HG02840 (cell line): ENCODE data around the gene RFPL1.
"Not testable (repeated sequence)": the region's sequence is repeated elsewhere in the genome, so short reads cannot be mapped to it uniquely, and the experiment has no call there.

Source experiments
- ATAC-seq: cut with Tn5 transposase; IDR thresholded peaks from one replicate; pipeline ENCODE4 v1.9.1; 2021; ENCODE audit warnings: mild to moderate bottlenecking, moderate library complexity, moderate number of reproducible peaks; ENCODE audit not compliant: unreplicated experiment, low FRiP score

Gene RFPL1

GRCh38 chr22:29476116-29476515 lies 37.7 kb downstream of the RFPL1 start:
- no peak for ATAC-seq

GRCh38 chr22:29477723-29478318 lies 39.4 kb downstream of the RFPL1 start:
- ATAC-seq = no peak

- ATAC-seq = no peak
These were observed 40.2 kb downstream of the RFPL1 start for GRCh38 chr22:29478326-29479276.

- no peak for ATAC-seq
These were observed 41.3 kb downstream of the RFPL1 start, which contains the start of gene NEFH for GRCh38 chr22:29479417-29480261. Gene NEFH, plus strand, starts transcription at chr22:29480218. Its CDS starts 45 bp downstream, at chr22:29480263.

GRCh38 chr22:29480262-29480511 lies 41.8 kb downstream of the RFPL1 start:
- no peak for ATAC-seq

DNA sequence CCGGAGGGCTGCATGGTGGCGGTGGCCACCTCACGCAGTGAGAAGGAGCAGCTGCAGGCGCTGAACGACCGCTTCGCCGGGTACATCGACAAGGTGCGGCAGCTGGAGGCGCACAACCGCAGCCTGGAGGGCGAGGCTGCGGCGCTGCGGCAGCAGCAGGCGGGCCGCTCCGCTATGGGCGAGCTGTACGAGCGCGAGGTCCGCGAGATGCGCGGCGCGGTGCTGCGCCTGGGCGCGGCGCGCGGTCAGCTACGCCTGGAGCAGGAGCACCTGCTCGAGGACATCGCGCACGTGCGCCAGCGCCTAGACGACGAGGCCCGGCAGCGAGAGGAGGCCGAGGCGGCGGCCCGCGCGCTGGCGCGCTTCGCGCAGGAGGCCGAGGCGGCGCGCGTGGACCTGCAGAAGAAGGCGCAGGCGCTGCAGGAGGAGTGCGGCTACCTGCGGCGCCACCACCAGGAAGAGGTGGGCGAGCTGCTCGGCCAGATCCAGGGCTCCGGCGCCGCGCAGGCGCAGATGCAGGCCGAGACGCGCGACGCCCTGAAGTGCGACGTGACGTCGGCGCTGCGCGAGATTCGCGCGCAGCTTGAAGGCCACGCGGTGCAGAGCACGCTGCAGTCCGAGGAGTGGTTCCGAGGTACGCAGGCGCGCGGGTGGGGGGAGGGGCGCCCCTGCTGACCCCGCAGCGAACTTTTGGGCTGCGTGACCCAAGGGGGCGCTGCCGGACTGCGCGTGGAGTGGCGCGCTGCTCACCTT lies 42.3 kb downstream of the RFPL1 start:
- ATAC-seq = no peak

GRCh38 chr22:29481265-29482000 lies 43.0 kb downstream of the RFPL1 start:
- no peak for ATAC-seq

DNA sequence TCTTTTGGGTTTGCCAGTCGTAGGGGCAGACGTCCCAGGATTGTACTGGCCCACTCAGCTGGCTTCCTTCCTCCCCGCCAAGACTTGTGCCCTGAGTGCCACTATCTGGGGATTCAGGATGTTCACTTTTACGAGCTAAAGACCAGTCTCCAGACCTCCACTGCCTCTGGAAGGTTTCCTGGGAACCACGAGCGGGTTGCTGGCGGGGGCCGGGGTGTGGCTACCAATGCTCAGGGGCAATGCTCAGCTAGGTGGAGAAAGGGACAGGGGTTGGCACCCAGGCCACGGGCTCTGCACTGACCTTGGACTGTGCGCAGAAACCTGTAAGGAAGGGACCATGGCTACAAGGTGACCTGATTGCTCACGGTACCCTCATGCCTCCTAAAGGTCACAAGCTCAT lies 43.9 kb downstream of the RFPL1 start:
- ATAC-seq = no peak

GRCh38 chr22:29482726-29483125 lies 44.3 kb downstream of the RFPL1 start:
- ATAC-seq = no peak

- ATAC-seq = no peak
These were observed 44.9 kb downstream of the RFPL1 start for GRCh38 chr22:29483254-29483653.

DNA sequence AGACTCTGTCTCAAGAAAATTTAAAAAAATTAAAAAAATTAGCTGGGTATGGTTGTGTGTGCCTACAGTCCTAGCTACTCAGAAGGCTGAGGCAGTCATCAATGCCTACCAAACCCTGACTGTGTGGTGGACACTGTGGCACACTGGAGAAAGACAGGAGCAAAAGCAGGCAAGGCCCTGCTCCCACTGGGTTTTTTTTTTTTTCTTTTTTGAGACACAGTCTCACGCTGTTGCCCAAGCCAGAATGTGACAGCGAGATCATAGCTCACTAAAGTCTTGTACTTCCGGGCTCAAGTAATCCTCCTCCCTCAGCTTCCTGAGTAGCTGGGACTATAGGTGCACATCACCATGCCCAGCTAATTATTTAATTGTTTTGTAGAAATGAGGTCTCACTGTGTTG lies 46.3 kb downstream of the RFPL1 start:
- ATAC-seq = no peak

DNA sequence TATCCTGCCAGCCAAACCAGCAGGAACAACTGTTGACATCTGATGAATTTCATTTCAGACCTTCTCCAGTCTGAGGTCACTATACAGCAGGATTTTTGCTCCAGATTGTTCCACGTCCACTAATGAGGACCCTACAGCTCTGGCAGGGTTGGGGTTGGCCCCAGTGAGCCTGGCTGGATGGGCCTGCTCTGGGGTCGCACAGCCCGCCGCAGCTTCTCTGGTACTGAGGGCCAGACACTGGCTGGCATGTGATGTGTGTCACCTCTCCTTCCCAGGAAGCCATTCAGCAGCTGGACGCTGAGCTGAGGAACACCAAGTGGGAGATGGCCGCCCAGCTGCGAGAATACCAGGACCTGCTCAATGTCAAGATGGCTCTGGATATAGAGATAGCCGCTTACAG lies 47.1 kb downstream of the RFPL1 start:
- ATAC-seq = no peak

GRCh38 chr22:29487426-29487986 lies 49.1 kb downstream of the RFPL1 start:
- ATAC-seq = no peak

DNA sequence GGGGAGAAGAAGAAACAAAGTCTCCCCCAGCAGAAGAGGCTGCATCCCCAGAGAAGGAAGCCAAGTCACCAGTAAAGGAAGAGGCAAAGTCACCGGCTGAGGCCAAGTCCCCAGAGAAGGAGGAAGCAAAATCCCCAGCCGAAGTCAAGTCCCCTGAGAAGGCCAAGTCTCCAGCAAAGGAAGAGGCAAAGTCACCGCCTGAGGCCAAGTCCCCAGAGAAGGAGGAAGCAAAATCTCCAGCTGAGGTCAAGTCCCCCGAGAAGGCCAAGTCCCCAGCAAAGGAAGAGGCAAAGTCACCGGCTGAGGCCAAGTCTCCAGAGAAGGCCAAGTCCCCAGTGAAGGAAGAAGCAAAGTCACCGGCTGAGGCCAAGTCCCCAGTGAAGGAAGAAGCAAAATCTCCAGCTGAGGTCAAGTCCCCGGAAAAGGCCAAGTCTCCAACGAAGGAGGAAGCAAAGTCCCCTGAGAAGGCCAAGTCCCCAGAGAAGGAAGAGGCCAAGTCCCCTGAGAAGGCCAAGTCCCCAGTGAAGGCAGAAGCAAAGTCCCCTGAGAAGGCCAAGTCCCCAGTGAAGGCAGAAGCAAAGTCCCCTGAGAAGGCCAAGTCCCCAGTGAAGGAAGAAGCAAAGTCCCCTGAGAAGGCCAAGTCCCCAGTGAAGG lies 50.9 kb downstream of the RFPL1 start:
- ATAC-seq = not testable (repeated sequence)

- no peak for ATAC-seq
These were observed 52.6 kb downstream of the RFPL1 start for GRCh38 chr22:29491012-29491411.
